GM18505 (cell line): ENCODE results near the gene FFAR1.

ENCODE experiments used
- ATAC-seq: cut with Tn5 transposase; IDR thresholded peaks from one replicate; pipeline ENCODE4 v1.9.1; 2021; ENCODE audit not compliant: unreplicated experiment
- POLR2A ChIP-seq: IDR thresholded peaks from 4 replicates; pipeline ENCODE4 v1.6.1; 2011; ENCODE audit warnings: borderline replicate concordance; ENCODE audit not compliant: insufficient read depth, insufficient read length; ENCODE audit errors: extremely low read depth

The FFAR1 gene, protein sequence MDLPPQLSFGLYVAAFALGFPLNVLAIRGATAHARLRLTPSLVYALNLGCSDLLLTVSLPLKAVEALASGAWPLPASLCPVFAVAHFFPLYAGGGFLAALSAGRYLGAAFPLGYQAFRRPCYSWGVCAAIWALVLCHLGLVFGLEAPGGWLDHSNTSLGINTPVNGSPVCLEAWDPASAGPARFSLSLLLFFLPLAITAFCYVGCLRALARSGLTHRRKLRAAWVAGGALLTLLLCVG (N-terminal part only)

DNA sequence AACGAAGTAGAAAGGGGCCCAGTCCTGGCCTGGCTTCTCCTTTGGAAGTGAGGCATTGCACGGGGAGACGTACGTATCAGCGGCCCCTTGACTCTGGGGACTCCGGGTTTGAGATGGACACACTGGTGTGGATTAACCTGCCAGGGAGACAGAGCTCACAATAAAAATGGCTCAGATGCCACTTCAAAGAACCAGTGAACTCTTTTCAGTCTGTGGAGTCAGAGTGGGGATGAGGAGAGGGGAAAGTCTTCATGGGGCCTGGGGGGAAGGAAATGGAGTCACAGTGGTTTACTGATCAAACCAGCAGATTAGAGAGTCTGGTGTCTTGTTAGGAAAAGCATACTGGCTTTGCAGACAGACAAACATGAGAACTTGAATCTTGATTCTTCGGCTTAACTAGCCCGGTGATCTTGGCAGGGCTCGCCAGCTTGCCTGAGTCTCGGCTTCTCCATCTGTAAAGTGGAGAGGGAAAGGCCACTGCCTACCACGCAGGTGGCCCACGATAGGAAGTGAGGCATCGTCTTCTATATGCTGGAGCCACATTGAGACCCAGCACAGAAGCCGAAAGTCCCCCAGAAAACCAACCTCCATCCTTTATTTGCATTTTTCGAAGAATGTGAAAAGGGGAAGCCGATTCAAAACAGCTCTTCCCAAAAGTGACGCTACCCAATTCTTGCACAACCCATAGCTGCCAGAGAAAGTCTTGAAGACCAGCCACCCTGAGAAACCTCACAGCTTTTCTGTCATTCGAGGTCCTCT lies at the start of gene FFAR1:
Gene FFAR1 (plus strand): TSS at position 732 of the 759 bp plus-strand sequence. CDS start 3,650 bp downstream, outside the sequence.
- peak; percentile 85 for TF ChIP-seq POLR2A
- ATAC-seq = no peak

DNA sequence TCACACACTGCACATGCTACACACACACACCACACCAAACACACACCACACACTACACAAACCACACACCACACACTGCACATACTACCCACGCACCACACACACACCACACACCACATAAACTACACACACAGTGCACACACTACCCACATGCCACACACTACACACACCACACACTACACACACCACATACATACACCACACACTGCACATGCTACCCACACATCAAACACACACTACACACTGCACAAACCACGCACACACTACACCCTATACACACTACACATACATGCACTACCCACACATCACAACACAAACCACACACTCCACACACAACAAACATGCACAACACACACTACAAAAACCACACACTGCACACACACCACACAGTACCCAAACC lies 49.8 kb upstream of the FFAR1 start:
- ATAC-seq = no peak
- TF ChIP-seq POLR2A = no peak

DNA sequence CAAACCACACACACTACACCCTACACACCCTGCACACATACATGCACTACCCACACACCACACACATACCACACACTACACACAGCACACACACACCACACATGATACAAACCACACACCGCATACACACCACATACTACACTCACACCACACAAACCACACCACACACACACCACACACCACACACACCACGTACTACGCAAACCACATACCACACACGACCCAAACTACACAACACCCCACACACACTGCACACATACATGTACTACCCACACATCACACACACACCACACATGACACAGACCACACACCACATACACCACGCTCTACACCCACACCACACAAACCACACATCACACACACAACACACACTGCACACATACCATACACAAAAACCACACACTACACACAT lies 49.1 kb upstream of the FFAR1 start:
- TF ChIP-seq POLR2A = no peak
- ATAC-seq = no peak

DNA sequence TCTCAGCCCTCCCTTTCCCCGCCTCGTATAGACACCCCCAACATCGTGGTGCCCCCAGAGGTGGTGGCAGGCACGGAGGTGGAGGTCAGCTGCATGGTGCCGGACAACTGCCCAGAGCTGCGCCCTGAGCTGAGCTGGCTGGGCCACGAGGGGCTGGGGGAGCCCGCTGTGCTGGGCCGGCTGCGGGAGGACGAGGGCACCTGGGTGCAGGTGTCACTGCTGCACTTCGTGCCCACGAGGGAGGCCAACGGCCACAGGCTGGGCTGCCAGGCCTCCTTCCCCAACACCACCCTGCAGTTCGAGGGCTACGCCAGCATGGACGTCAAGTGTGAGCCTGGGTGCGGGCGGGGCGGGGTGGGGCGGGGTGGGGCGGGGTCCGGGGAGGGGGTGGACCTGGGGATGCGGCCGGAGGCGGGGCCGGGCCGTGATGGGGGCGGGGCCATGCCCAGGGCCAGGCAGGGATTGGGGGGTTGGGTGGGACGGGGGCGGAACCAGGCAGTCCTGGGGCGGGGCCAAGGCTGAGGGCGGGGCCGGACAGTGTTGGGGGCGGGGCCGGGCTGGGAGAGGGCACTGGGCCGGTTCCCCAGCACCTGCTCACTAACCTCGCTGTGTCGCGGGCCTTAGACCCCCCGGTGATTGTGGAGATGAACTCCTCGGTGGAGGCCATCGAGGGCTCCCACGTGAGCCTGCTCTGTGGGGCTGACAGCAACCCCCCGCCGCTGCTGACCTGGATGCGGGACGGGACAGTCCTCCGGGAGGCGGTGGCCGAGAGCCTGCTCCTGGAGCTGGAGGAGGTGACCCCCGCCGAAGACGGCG lies 48.0 kb upstream of the FFAR1 start:
- no peak for TF ChIP-seq POLR2A
- ATAC-seq = no peak

DNA sequence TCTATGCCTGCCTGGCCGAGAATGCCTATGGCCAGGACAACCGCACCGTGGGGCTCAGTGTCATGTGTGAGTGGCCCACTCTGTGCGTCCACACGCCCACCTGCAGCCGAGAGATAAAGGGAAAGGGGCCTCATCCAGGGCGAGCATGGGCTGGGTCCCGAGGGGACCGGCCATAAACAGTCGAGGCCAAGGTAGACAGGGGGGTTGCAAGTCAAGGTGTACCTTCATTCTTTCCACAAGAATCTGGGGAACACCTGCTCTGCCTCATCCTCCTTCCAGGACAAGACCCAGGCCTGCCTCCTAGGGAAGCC lies 47.4 kb upstream of the FFAR1 start:
- TF ChIP-seq POLR2A = no peak
- no peak for ATAC-seq

DNA sequence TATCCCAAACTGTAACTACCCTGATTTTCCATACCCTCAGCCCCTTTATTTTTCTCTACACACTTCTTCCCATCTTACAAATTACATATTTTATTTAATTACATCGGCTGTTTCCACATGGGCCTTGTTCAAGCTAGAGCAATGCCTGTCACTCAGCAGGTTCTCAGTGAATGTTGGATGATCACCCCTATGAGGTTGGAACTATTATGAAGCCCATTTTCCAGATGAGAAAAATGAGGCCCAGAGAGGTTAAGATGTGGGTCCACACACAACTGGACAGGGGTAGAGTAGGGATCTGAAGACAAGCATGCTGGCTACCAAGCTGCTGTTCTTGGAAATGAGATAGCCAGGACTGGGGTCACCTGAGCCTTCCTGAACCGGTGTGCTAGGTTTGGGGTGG lies 45.7 kb upstream of the FFAR1 start:
- ATAC-seq = no peak

DNA sequence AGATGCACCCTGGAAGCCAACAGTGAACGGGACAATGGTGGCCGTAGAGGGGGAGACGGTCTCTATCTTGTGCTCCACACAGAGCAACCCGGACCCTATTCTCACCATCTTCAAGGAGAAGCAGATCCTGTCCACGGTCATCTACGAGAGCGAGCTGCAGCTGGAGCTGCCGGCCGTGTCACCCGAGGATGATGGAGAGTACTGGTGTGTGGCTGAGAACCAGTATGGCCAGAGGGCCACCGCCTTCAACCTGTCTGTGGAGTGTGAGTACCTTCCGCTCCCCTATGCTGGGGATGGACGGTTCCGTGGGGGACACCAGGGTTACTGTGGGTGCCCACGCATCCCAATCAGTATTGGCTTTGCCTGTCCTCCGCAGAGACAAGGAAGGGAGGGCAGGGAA lies 45.3 kb upstream of the FFAR1 start:
- no peak for TF ChIP-seq POLR2A
- no peak for ATAC-seq

More for the DNA sequence above, 45.7 kb upstream of the FFAR1 start:
- no peak for TF ChIP-seq POLR2A

DNA sequence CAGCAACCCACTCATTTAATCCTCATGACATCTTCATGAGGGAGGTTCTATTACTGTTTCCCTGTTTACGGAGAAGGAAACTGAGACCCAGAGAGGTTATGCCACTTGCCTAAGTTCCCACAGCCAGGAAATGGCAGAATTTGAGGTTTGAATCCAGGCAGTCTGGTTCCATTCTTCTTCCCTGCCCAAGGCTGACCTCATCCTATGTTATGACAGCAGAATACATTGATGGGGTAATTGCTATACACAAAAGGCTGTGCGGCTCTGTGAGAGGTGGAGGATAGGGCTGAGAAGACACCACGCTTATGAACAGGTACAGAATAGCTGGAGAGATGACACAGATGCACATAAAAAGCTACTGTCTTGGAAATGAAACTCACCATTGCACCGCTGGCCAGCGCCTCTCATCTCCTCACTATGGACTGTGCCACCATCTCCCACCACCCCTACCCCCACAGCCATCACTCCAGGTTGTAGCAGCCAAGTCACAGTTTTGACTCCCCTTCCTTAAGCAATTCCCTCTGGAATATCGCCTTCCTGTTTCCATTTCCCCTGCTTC lies 44.3 kb upstream of the FFAR1 start:
- TF ChIP-seq POLR2A = no peak
- ATAC-seq = no peak

DNA sequence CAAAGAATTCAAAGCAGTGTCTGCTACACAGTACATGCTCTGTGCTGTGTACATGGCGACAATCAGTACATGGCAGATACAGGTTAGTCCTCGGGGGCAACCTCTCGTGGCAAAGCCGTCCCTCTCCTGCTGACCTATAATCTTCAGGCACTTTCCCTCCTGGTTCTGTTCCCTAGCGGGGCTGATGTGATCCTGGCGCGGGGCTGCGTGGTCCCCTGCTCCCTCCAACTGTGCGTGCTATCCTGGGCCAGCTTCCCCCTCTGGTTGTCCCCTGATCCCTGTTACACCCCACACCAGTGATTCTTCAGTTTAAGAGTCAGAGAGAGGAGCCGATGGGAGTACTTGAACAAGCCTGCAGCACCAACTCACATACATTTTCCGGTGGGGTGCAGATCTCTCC lies 43.7 kb upstream of the FFAR1 start:
- ATAC-seq = no peak
- TF ChIP-seq POLR2A = no peak

DNA sequence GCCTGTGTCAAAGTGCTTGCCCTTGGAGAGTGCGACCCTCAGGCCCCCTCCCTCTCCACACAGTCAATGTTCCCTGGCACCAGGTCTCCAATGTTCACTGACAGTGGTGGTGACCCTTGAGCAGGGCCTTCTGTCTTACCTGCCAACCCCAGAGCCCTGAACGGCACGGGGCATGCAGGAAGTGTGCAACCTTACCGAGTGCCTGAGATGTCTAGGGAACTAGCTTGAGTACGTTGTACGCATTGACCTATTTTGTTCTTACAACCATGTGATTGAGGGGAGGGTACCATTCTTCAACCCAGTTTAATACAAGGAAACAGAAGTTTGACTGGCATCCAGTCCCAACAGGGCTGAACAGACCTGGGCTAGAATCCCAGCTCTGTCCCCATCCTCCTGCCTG lies 42.5 kb upstream of the FFAR1 start:
- no peak for TF ChIP-seq POLR2A
- ATAC-seq = no peak

DNA sequence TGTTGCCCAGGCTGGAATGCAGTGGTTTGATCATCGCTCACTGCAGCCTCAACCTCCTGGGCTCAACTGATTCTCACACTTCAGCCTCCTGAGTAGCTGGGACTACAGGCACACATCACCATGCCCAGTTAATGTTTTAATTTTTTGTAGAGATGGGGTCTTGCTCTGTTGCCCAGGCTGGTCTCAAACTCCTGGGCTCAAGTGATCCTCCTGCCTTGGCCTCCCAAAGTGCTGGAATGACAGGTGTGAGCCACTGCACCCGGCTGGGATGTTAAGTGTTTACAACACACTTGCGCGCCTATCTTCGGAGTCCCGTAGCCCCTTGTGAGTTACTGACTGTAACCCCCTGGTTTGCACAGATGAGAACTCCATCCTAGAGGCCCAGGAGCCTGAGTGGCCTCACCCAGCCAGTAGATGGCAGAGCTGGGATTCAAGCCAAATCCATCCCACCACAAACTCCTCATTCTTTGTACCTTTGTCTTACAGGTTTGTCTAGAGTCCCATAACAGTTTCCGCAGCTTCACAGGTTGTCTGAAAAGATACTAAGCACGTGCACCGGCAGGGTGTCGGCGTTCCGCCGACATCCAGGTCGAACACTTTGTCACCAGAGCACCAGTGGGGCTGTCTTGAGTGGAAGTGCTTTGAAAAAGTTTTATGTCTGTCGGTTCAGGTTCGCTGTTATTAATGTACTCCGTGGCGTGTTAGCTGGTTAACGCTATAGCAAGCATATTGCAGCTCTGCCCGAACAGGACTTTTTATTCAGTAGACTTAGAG lies 41.0 kb upstream of the FFAR1 start:
- no peak for ATAC-seq
- no peak for TF ChIP-seq POLR2A

DNA sequence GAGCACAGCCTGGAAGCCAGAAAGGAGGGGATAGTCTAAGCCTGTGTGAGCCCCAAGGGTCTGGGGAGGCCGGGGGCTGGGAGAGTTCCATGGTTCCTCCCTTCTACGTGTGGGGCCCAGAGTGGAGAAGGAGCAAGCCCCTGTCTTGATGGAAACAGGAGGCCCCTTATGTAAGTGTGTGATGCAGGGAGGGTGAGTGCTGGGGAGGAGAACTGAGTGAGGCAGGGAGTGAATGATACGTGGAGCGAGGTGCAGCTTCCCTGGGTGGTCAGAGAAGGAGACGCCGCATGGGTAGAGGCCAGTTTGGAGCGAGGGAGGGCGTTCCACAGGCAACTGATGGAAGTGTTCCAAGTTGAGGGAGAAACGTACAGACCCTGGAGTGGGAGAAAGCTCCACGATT lies 39.8 kb upstream of the FFAR1 start:
- ATAC-seq = no peak

DNA sequence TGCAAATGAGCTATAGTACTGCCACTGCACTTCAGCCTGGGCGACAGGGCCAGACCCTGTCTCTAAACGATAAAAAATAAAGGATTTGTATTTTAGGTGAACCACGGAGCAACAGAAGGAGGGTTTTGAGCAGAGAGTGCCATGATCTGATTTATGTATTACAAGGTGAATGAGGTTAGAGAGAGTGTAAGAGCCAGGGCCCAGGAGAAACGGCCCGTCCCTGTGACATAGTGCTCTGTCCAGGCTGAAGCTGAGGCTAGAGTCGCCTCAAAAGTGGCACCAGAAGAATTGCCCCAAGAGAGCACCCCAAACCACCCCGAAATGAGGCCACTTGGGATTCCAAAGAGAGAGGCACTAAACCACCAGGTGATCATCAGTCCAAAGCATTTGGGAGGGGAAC lies 38.8 kb upstream of the FFAR1 start:
- ATAC-seq = no peak
- no peak for TF ChIP-seq POLR2A

More for the DNA sequence above, 39.8 kb upstream of the FFAR1 start:
- no peak for TF ChIP-seq POLR2A
